Ovary (tissue), 3 donors: Measurements from ENCODE around the gene TMEM200A.

Source experiments
- CTCF ChIP-seq, 3 donors: fragments of 450-650 bp in 2 of 3; fragments of 200-600 bp in 1 of 3; IDR thresholded peaks; one replicate each; pipeline versions ENCODE4 v1.5.1 to v1.8.0; 2016 to 2022; ENCODE audit warnings: antibody characterized with exemption in 3 of 3, mild to moderate bottlenecking in 1 of 3
- POLR2A ChIP-seq: fragments of 450-650 bp; IDR thresholded peaks from one replicate; pipeline ENCODE4 v1.6.1; 2017; ENCODE audit warnings: antibody characterized with exemption, mild to moderate bottlenecking, moderate library complexity
- donor health status: DM: no; HTN: no; CAD: no.

- TF ChIP-seq CTCF (IDR thresholded peaks at IDR 0.05) (peak; percentile 82 to 90 (median 87)), POLR2A (peak; percentile 26)
These were observed at the start of gene TMEM200A for GRCh38 chr6:130365166-130366106.
